Small intestine (tissue), 7 donors: ENCODE measurements around the gene SERPINE1. TPM values are rescaled to one million over a fixed set of nuclear protein-coding genes. Genes with fewer than 3 reads are reported as not detected.

Experiments used
- DNase-seq, 2 donors: peaks; one replicate each; pipeline versions ENCODE4 v3.0.0 to v3.0.0-alpha.2; 2013
- FAIRE-seq: peaks from 2 replicates; lab custom pipeline; 2012; peaks lifted over from hg19 to GRCh38; lab: Jason Lieb, UNC
- H3K27ac ChIP-seq, 3 donors: one replicate each; pipeline ENCODE4 v1.5.1; 2013; ENCODE audit warnings: low read length in 2 of 3, mild to moderate bottlenecking in 2 of 3, control low read depth in 1 of 3, inconsistent platforms in 1 of 3, low read depth in 1 of 3, moderate library complexity in 1 of 3
- H3K27me3 ChIP-seq, 3 donors: one replicate each; pipeline ENCODE4 v1.6.1; 2013; ENCODE audit warnings: low read length in 3 of 3, inconsistent platforms in 1 of 3; ENCODE audit not compliant: control insufficient read depth in 3 of 3, insufficient read depth in 3 of 3
- H3K36me3 ChIP-seq, 3 donors: one replicate each; pipeline ENCODE4 v1.6.1; 2013; ENCODE audit warnings: low read length in 3 of 3, inconsistent platforms in 1 of 3, low read depth in 1 of 3, mild to moderate bottlenecking in 1 of 3, moderate library complexity in 1 of 3; ENCODE audit not compliant: control insufficient read depth in 3 of 3, insufficient read depth in 2 of 3
- H3K4me1 ChIP-seq, 3 donors: one replicate each; pipeline ENCODE4 v1.6.1; 2013; ENCODE audit warnings: low read length in 2 of 3, inconsistent platforms in 1 of 3, low read depth in 1 of 3, mild to moderate bottlenecking in 1 of 3, moderate library complexity in 1 of 3; ENCODE audit not compliant: control insufficient read depth in 3 of 3, insufficient read depth in 2 of 3
- H3K4me3 ChIP-seq, 3 donors: one replicate each; pipeline ENCODE4 v1.5.1; 2013; ENCODE audit warnings: low read length in 3 of 3, control low read depth in 1 of 3, inconsistent platforms in 1 of 3, low read depth in 1 of 3, mild to moderate bottlenecking in 1 of 3, moderate library complexity in 1 of 3
- H3K9me3 ChIP-seq, 2 donors: one replicate each; pipeline ENCODE4 v1.6.1; 2013; ENCODE audit warnings: low read depth in 1 of 2, low read length in 1 of 2; ENCODE audit not compliant: control insufficient read depth in 2 of 2, insufficient read depth in 1 of 2
- WGBS, 3 donors: extraction: QIAGEN DNeasy Blood & Tissue Kit; methylation state at CpG; one replicate each; pipeline ENCODE4 v1.1.7; 2013; 5-methylcytosine and 5-hydroxymethylcytosine counted together
- polyA plus RNA-seq, 4 donors: library from polyadenylated mRNA; stranded (reverse) in 3 of 4; unstranded in 1 of 4; fragments of 200-250 nt in 3 of 4; fragments of 120-200 nt in 1 of 4; gene quantifications; one replicate each; pipeline versions ENCODE4 v1.2.1 to v1.2.3, GENCODE V29; 2013
- donor health status: healthy with polysubstance abuse.
- donor health status: control.
- donor health status: control.
- donor health status: Bipolar disorder and iron deficiency.
- donor health status: healthy.

The SERPINE1 gene
- polyA plus RNA-seq, 4 donors = 0.80 to 35.4 (median 2.7) TPM

DNA sequence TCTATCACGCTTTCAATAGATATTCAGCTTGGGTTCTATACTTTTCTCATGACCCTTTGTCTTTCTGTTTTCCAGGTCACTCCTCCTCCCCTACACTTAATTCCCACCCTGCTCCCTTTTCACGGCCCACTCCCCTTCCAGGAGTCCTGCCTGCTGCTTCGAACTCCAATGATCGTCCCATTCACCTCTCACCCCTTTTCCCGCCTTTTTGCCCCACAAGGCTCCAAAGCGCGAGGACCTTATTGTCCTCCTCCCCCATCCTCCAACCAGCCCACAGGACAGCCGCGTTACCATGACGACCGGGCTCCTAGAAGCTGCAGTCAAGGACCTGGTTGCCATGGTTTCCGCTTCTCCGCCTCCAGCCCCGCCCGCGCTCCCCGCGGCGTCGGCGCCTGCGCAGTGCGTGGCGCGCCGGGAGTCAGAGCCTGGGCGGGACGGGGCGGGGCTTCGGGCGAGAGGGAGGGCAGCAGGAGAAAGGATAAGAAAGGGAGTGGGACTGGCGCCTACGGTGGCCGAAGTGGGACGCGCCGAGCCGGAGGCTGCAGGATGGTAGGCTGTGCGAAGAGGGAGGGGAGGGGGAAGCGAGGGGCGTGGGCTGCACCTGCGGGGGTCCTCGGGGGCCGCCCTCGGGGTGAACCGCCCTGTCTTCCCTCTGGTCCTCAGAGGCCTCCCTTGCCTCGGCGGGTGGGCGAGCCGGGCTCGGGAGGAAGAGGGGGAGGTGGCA lies 27.2 kb downstream of the SERPINE1 start, which contains the start of gene AP1S1:
Gene AP1S1, plus strand, starts transcription at position 508 of the 724 bp plus-strand sequence. Its CDS starts 39 bp downstream, at position 547.
- peak; percentile 96 to 97 for DNase-seq

DNA sequence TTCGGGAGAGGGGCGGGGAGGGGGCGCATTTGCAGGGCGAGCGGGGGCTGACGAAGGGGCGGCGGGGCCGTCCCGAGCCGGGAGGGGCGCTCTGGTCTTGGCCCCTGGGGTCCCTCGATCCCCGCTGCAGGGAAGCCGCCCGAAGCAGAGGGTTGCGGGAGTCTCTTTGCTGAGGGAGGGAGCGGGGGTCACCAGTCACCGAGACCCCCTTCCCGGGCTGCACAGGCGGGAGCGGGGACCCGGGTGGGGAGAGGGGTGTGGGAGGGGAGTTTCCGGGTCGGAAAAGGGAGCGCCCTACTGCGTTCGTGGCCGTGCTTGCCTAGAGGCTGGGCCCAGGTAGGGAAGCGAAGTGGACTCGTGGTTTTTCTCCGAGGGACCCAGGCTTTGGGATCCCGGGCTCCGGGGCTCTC lies 27.8 kb downstream of the SERPINE1 start:
- DNase-seq (peak; percentile 37 to 50), FAIRE-seq (no peak)
- H3K4me1 ChIP-seq = peaks cover 0 to 8% (median 8%) of the 10 kb centered on the region in 3 donors
- H3K9me3 ChIP-seq = no peaks in the 10 kb centered on the region
- 0 to 1% (median 1%) methylated on average over 13 to 34 of the region's 34 CpGs for WGBS, 3 donors
- peak overlapping the region in 1 of 3 donors; percentile 13 for H3K27ac ChIP-seq
- H3K36me3 ChIP-seq = peaks cover 6 to 32% (median 9%) of the 10 kb centered on the region in 3 donors
- H3K4me3 ChIP-seq = peak overlapping the region; percentile 80 to 88 (median 85)
- peaks cover 0 to 5% (median 0%) of the 10 kb centered on the region in 3 donors for H3K27me3 ChIP-seq

More for the DNA sequence above, 27.2 kb downstream of the SERPINE1 start, which contains the start of gene AP1S1:
- H3K36me3 ChIP-seq = peaks cover 2 to 26% (median 9%) of the 10 kb centered on the region in 3 donors
- H3K4me1 ChIP-seq = peaks cover 0 to 8% (median 8%) of the 10 kb centered on the region in 3 donors
- peaks cover 0 to 10% (median 0%) of the 10 kb centered on the region in 3 donors for H3K27me3 ChIP-seq
- 4 to 6% (median 5%) methylated on average over 35 to 51 of the region's 51 CpGs for WGBS, 3 donors
- FAIRE-seq = no peak
- H3K27ac ChIP-seq = peak within 1 kb of the TSS in 1 of 3 donors; percentile 13
- H3K9me3 ChIP-seq = no peaks in the 10 kb centered on the region
- peak within 1 kb of the TSS; percentile 80 to 88 (median 85) for H3K4me3 ChIP-seq

DNA sequence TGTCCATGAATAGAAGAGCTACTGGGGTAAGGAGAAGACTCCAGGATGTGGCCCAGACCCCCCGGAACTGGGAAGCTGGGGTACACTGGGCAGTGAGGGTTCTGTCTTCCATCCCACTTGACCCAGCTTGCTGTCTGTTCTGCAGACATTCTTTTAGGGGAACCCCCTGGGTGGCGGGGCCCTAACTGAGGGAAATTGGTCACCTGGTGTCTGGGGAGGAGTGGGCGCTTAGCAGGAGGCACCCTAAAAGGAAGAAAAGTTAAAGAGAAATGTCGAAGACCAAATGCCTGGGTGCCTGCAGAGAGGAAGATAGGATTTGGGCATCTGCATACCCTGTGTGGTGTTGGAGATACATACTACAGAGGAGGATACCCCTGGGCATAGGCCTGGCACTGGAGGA lies 28.4 kb downstream of the SERPINE1 start:
- no peak for FAIRE-seq
- Histone ChIP-seq H3K27ac (peak overlapping the region in 1 of 3 donors; percentile 13), H3K4me3 (peak overlapping the region; percentile 80 to 88 (median 85))

DNA sequence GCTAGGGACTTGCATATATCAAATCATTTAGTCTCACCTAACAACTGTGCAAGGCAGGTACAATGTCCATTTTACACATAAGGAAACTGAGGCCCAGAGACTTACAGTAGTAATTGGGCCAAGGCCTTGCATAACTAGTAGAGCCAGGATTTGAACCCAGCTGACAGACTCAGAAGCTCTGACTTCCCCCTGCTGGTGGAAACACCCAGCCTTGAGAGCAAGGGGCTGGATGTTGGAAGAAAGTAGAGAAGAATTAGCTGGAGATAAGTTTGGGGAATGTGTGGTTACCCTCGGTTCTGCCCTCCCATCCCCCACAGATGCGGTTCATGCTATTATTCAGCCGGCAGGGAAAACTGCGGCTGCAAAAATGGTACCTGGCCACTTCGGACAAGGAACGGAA lies 29.4 kb downstream of the SERPINE1 start:
- H3K9me3 ChIP-seq = no peaks in the 10 kb centered on the region
- H3K27ac ChIP-seq = no peak overlapping the region
- H3K4me3 ChIP-seq = no peak overlapping the region
- DNase-seq (no peak), FAIRE-seq (no peak)
- peaks cover 0 to 8% (median 8%) of the 10 kb centered on the region in 3 donors for H3K4me1 ChIP-seq
- peaks cover 0 to 4% (median 2%) of the 10 kb centered on the region in 3 donors for H3K27me3 ChIP-seq
- H3K36me3 ChIP-seq = peaks cover 11 to 46% (median 12%) of the 10 kb centered on the region in 3 donors
- 85 to 94% (median 91%) methylated on average over 6 of the region's 6 CpGs for WGBS, 3 donors

More for the DNA sequence above, 28.4 kb downstream of the SERPINE1 start:
- H3K9me3 ChIP-seq = no peaks in the 10 kb centered on the region
- H3K4me1 ChIP-seq = peaks cover 0 to 8% (median 8%) of the 10 kb centered on the region in 3 donors
- WGBS, 3 donors = 31 to 46% (median 43%) methylated on average over 4 of the region's 4 CpGs
- peaks cover 9 to 38% (median 12%) of the 10 kb centered on the region in 3 donors for H3K36me3 ChIP-seq
- peaks cover 0 to 4% (median 2%) of the 10 kb centered on the region in 3 donors for H3K27me3 ChIP-seq
- DNase-seq = no peak

DNA sequence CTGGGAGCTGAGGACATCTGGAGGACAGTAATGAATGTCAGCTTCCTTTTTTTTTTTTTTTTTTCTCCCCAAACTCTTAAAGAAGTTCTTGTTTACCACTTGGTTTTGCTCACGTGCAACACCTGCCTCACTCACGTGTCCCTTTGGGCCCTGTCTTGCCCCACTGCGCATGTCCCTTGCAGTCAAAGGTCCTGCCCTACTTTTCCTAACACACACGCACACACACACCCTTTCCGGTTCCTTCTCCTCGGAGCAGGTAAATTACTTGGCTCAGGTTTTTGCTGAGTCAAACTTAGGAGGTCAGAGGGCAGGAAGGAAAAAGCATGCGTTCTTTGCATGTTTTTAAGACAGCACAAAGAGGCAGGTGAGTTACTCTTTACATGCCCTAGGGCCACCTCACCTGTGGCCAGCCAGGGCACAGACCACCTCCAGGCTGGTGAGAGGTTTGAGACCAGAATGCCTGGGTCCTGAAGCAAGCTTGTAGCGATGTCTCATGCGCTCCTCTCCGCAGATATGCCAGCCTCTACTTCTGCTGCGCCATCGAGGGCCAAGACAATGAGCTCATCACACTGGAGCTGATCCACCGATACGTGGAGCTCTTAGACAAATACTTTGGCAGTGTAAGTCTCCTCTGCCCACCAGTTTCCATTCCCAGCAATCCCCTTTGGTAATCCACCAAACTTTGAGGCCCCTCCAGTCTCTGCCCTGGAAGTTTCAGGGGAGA lies 30.1 kb downstream of the SERPINE1 start:
- no peak overlapping the region for H3K27ac ChIP-seq
- H3K27me3 ChIP-seq = peaks cover 0 to 4% (median 2%) of the 10 kb centered on the region in 3 donors
- H3K4me3 ChIP-seq = no peak overlapping the region
- DNase-seq (peak in 1 of 2 donors; percentile 90), FAIRE-seq (no peak)
- peaks cover 0 to 8% (median 8%) of the 10 kb centered on the region in 3 donors for H3K4me1 ChIP-seq
- 55 to 72% (median 65%) methylated on average over 14 of the region's 14 CpGs for WGBS, 3 donors
- H3K36me3 ChIP-seq = peaks cover 11 to 53% (median 12%) of the 10 kb centered on the region in 3 donors
- H3K9me3 ChIP-seq = no peaks in the 10 kb centered on the region

DNA sequence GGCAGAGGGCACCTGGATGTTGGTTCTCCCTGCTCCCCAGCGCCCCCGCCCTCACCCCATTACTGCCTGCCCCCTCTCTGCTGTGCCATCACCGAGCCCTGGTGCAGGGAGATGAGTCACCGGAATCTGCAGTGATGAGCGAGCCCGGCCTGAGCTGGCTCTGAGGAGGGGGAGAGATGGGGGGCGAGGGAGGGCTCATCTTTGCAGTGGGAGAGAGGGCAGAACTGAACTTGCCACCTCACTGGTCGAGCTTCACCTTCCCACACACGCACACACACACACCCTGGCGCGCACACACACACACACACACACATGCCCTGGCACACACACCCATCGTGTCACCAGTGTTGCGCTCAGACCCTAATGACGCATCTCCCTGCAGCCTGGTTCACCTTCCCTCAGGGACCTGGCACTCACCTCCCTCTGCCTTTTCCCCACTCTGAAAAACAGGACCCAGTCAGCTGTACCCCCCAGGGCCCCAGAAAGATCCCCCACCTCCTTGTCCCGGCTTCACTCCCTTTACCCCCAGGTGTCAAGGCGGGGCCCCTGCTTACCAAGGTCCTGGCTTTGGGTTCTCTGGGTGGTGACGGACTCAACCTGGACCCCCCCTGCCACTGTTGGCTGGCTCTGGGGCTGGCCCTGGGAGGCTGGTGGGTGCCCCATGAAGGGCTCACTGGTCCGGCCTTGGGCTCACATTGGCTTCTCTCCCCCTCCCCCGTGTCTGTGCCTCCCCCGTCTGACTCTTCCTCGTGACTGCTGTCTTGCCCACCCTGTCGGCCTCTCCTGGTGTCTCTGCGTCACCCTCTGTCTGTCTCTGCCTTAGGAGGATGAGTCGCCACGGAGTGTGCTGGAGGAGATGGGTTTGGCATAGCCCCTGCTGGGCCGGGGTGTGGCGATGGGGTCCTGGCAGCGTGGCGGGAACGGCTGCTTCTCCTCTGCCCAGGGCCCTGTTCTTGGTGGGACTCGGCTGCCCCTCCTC lies 33.1 kb downstream of the SERPINE1 start:
- FAIRE-seq = no peak
- Histone ChIP-seq H3K9me3 (no peaks in the 10 kb centered on the region), H3K27ac (no peak overlapping the region), H3K36me3 (peaks cover 11 to 56% (median 12%) of the 10 kb centered on the region in 3 donors), H3K4me1 (peaks cover 13 to 29% (median 13%) of the 10 kb centered on the region in 3 donors), H3K27me3 (peaks cover 0 to 23% (median 19%) of the 10 kb centered on the region in 3 donors), H3K4me3 (no peak overlapping the region)
- WGBS, 3 donors = 79 to 86% (median 82%) methylated on average over 30 to 31 of the region's 31 CpGs
- DNase-seq = no peak

DNA sequence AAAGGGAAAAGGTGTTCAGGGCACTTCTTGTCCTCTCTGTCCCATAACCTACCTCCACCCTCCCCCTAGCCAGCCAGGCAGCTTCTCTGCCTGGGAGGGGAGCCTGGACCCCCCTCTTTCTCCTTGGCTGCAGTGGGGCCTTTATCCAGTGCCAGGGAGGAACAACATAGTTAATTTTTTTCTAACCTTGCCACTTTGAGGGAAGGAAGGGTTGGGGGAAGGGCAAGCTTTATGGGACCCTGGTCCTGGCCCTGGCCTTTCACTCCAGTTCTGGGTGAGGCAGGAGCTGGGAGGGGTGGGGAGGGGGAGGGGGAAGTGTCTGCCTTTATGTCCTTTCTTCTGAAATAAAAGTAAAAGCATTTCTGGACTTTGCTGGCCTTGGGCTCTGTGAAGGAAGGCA lies 34.0 kb downstream of the SERPINE1 start:
- no peak for DNase-seq
- H3K9me3 ChIP-seq = no peaks in the 10 kb centered on the region
- H3K27ac ChIP-seq = no peak overlapping the region
- H3K27me3 ChIP-seq = peaks cover 0 to 32% (median 19%) of the 10 kb centered on the region in 3 donors
- H3K4me1 ChIP-seq = peaks cover 13 to 28% (median 17%) of the 10 kb centered on the region in 3 donors
- FAIRE-seq = no peak
- no peak overlapping the region for H3K4me3 ChIP-seq
- H3K36me3 ChIP-seq = peaks cover 11 to 56% (median 12%) of the 10 kb centered on the region in 3 donors
